Pulmonary artery endothelial cell (primary cell): ENCODE data around the gene OR6K2. TPM values are rescaled to one million over a fixed set of nuclear protein-coding genes. Genes with fewer than 3 reads are reported as not detected.

Experiments
- DNase-seq: peaks from one replicate; pipeline ENCODE4 v3.0.0-alpha.2; 2011; ENCODE audit warnings: low read depth, low spot score
- total RNA-seq: library from RNA; depleted of rRNA; stranded (reverse); fragments of >200 nt; gene quantifications from 2 replicates; pipeline ENCODE4 v1.2.3, GENCODE V29; 2014

The OR6K2 gene
- total RNA-seq, 1 donor from 2014 or later, result not detected

DNA sequence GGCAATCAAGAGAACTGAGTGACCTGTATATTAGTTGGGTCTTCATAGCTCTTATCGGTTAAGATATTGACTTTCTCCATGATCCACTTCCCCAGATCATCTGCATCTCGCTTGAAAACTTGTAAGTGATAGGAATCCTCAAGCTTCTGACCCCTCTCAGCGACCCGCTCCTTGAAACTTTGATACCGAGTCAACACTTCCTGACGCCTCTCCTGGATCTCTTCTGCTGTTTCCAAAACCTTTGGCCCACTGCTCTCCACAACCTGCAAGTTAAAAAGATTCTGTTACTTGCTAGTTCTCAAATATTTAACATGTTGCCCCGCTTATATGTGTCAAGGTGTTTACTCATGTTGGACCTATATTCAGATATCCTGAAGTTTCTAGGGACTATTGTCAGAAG, 15.4 kb downstream of the OR6K2 start:
- DNase-seq, result no peak

DNA sequence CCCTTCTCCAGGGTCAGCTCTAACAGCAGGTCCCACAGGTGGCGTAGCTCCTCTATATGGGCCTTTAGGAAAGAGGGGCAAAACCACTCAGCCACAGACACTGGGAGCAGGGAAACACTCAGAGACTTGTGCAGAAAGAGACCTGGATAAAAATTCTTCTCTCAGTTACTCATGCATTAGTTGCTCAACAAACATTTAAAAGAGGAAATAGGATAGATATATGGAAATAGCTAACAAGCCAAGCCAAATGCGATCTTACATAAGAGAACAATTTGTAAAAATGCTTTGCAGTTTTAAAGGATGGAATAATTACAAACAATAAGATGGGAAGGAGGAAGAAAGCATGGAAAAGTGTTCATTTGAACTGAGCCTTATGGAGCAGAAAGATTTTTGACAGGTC, 18.8 kb downstream of the OR6K2 start:
- DNase-seq, result no peak

- DNase-seq, result no peak
These were observed 21.2 kb downstream of the OR6K2 start for GRCh38 chr1:158679289-158679688.

GRCh38 chr1:158675563-158676323, 24.7 kb downstream of the OR6K2 start:
- no peak for DNase-seq

GRCh38 chr1:158674302-158674701, 26.1 kb downstream of the OR6K2 start:
- DNase-seq, result no peak

DNA sequence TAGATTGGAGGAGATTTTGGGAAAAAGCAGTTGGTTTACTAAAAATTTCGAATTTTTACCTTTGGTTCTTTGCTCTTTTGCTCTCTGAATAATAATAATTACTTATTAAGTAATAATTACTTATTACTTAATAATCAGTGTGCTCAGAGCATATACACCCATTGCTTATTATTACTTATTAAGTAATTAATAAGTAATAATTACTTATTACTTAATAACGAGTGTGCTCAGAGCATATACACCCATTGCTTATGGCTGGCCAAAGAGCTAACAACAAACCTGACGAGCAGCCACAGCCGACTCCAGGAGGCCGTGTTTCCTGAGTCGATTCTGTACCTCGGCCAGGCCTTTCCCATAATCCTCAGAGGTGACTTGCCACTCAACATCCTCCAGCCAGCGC, 34.4 kb downstream of the OR6K2 start:
- no peak for DNase-seq

GRCh38 chr1:158654571-158654970, 45.9 kb downstream of the OR6K2 start:
- DNase-seq, result no peak

GRCh38 chr1:158654086-158654485, 46.4 kb downstream of the OR6K2 start:
- DNase-seq, result no peak

GRCh38 chr1:158652721-158653334, 47.6 kb downstream of the OR6K2 start:
- no peak for DNase-seq

Other genes starting within 250 kb of the OR6K2 start
- not detected in 2 replicates for gene OR10K1, start 238.8 kb downstream of the OR6K2 start, total RNA-seq
- gene OR10R2, start 228.4 kb downstream of the OR6K2 start, total RNA-seq, result not detected in 2 replicates
- gene OR6Y1, start 146.2 kb downstream of the OR6K2 start, total RNA-seq, result not detected in 2 replicates
- not detected in 2 replicates for gene OR6P1, start 130.1 kb downstream of the OR6K2 start, total RNA-seq
- gene OR10X1, start 120.8 kb downstream of the OR6K2 start, total RNA-seq, result not detected in 2 replicates
- gene OR10Z1, start 95.4 kb downstream of the OR6K2 start, total RNA-seq, result not detected in 2 replicates
- gene SPTA1, start 13.9 kb downstream of the OR6K2 start, total RNA-seq, result 0.13 and 0.14 TPM in 2 replicates
- not detected in 2 replicates for gene OR6K3, start 20.1 kb upstream of the OR6K2 start, total RNA-seq
- not detected in 2 replicates for gene OR6K6, start 54.1 kb upstream of the OR6K2 start, total RNA-seq
- gene OR6N1, start 71.5 kb upstream of the OR6K2 start, total RNA-seq, result not detected in 2 replicates
- gene OR6N2, start 80.6 kb upstream of the OR6K2 start, total RNA-seq, result not detected in 2 replicates
- not detected in 2 replicates for gene MNDA, start 130.7 kb upstream of the OR6K2 start, total RNA-seq
- not detected in 2 replicates for gene PYHIN1, start 230.9 kb upstream of the OR6K2 start, total RNA-seq